Testis (tissue), 3 donors: Measurements from ENCODE around the gene DEFB123. TPM values are rescaled to one million over a fixed set of nuclear protein-coding genes. Genes with fewer than 3 reads are reported as not detected.

ENCODE experiments used
- DNase-seq: peaks from one replicate; pipeline ENCODE4 v3.0.0-alpha.2; 2019
- H3K27ac ChIP-seq, 2 donors: fragments of 200-600 bp; sonication (generic); one replicate each; pipeline ENCODE4 v1.5.1; 2019
- H3K27me3 ChIP-seq: fragments of 200-600 bp; sonication (generic); one replicate; pipeline ENCODE4 v1.5.1; 2019
- H3K36me3 ChIP-seq: fragments of 200-600 bp; sonication (generic); one replicate; pipeline ENCODE4 v1.5.1; 2017; ENCODE audit warnings: low read depth; ENCODE audit errors: missing control alignments
- H3K4me1 ChIP-seq: fragments of 200-600 bp; sonication (generic); one replicate; pipeline ENCODE4 v1.5.1; 2019
- H3K4me3 ChIP-seq, 2 donors: fragments of 200-600 bp; sonication (generic); one replicate each; pipeline ENCODE4 v1.5.1; 2017 to 2019
- H3K9me3 ChIP-seq: fragments of 200-600 bp; sonication (generic); one replicate; pipeline ENCODE4 v1.5.1; 2017
- POLR2A ChIP-seq: fragments of 450-650 bp; IDR thresholded peaks from one replicate; pipeline ENCODE4 v1.6.1; 2017; ENCODE audit warnings: antibody characterized with exemption, mild to moderate bottlenecking, moderate library complexity
- WGBS, 2 donors: methylation state at CpG; one replicate each; pipeline ENCODE4 v1.1.5; 2018; 5-methylcytosine and 5-hydroxymethylcytosine counted together
- intact Hi-C: fragments of 100-400 bp; cut with DNase I; formaldehyde crosslinking; loops from one replicate; pipeline ENCODE4 v1.15.1; 2023; ENCODE audit warnings: low total_unique reads
- polyA plus RNA-seq: library from polyadenylated mRNA; stranded (reverse); fragments of 350-450 nt; fragmentation: Illumina TruSeq; extraction: RNeasy Lipid Tissue Mini Kit (QIAGEN cat#74804); gene quantifications from one replicate; pipeline ENCODE4 v1.2.3, GENCODE V29; 2014; ENCODE audit warnings: low read depth, low replicate concordance; ENCODE audit not compliant: insufficient read depth
- total RNA-seq, 2 donors: library from RNA; depleted of rRNA; stranded (reverse); fragments of >200 nt; gene quantifications; one replicate each; pipeline ENCODE4 v1.2.3, GENCODE V29; 2016
- TF ChIP-seq, protein P1 (sequence below), 3 experiments: fragments of 450-650 bp in 2 of 3; fragments of 200-600 bp in 1 of 3; sonication (generic) in 1 of 3; IDR thresholded peaks; one replicate each; pipeline ENCODE4 v1.5.1; 2016 to 2019; ENCODE audit warnings: antibody characterized with exemption in 3 of 3, mild to moderate bottlenecking in 2 of 3, moderate library complexity in 1 of 3

The DEFB123 gene
- total and polyA plus RNA-seq, 3 donors from 2014 or later = 222 to 709 (median 654) TPM

DNA sequence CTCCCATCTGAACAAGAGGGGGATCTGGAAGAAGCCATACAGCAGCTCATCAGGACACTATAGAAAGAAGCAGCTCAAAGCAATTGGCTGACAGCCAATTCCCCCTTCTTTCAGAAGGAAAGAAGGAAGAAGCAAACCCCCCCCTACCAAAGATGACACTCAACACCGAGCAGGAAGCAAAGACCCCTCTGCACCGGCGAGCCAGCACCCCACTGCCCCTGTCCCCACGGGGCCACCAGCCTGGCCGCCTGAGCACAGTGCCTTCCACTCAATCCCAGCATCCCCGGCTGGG is 35.8 kb downstream of the DEFB123 start:
- Histone ChIP-seq H3K4me1 (peaks cover 25% of the 10 kb centered on the region), H3K27ac (no peak overlapping the region), H3K36me3 (no peaks in the 10 kb centered on the region), H3K9me3 (no peaks in the 10 kb centered on the region), H3K4me3 (no peak overlapping the region), H3K27me3 (no peaks in the 10 kb centered on the region)
- intact Hi-C loops = no loop called here
- TF ChIP-seq, protein P1, sequence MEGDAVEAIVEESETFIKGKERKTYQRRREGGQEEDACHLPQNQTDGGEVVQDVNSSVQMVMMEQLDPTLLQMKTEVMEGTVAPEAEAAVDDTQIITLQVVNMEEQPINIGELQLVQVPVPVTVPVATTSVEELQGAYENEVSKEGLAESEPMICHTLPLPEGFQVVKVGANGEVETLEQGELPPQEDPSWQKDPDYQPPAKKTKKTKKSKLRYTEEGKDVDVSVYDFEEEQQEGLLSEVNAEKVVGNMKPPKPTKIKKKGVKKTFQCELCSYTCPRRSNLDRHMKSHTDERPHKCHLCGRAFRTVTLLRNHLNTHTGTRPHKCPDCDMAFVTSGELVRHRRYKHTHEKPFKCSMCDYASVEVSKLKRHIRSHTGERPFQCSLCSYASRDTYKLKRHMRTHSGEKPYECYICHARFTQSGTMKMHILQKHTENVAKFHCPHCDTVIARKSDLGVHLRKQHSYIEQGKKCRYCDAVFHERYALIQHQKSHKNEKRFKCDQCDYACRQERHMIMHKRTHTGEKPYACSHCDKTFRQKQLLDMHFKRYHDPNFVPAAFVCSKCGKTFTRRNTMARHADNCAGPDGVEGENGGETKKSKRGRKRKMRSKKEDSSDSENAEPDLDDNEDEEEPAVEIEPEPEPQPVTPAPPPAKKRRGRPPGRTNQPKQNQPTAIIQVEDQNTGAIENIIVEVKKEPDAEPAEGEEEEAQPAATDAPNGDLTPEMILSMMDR (IDR thresholded peaks at IDR 0.05) = no peak
- no peak for TF ChIP-seq POLR2A
- WGBS, 2 donors = 59 to 76% methylated on average over 4 to 6 of the region's 6 CpGs
- no peak for DNase-seq

DNA sequence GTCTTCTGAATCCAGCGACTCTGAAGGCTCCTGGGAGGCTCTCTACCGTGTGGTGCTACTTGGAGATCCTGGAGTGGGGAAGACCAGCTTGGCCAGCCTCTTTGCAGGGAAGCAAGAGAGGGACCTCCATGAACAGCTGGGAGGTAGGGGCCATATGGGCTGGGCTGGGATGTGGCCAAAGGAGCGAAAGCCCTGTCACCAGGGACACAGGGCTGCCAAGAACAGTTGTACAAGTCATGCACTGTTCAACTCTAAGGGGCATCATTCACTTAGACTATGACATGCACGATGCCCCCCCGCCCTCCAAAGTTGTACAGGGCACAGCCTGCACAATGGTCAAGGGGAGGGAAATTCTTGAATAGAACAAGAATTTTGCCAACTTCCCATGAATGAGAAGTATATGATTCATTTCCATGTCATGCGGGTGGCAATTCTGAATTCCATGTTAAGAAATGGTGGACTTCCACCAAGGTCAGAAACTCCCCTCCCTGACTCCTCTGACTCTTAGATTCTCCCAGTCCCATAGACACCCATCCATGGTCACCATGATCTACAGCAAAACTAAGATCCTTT is 36.3 kb downstream of the DEFB123 start:
- Histone ChIP-seq H3K9me3 (no peaks in the 10 kb centered on the region), H3K36me3 (no peaks in the 10 kb centered on the region), H3K4me1 (peaks cover 25% of the 10 kb centered on the region), H3K27ac (no peak overlapping the region), H3K4me3 (no peak overlapping the region), H3K27me3 (no peaks in the 10 kb centered on the region)
- intact Hi-C loops = no loop called here
- 76 to 83% methylated on average over 6 of the region's 6 CpGs for WGBS, 2 donors
- no peak for DNase-seq
- TF ChIP-seq, protein P1 (IDR thresholded peaks at IDR 0.05) = no peak
- no peak for TF ChIP-seq POLR2A

DNA sequence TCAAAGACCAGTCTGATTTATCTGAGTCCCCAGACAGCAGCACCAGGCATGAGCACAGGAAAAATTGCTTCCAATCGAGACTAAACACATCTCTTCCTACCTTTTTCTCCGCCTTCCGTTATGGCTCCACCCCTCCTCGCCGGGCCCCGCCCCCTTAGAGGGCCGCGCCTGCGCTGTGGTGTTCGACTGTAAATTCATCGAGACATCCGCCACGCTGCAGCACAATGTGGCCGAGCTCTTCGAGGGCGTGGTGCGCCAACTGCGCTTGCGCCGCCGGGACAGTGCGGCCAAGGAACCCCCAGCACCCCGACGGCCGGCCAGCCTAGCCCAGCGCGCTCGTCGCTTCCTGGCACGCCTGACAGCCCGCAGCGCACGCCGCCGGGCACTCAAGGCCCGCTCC is 43.6 kb downstream of the DEFB123 start:
- intact Hi-C loops = no loop called here
- Histone ChIP-seq H3K4me3 (peak overlapping the region; percentile 1 to 54), H3K4me1 (peaks cover 14% of the 10 kb centered on the region), H3K36me3 (no peaks in the 10 kb centered on the region), H3K9me3 (no peaks in the 10 kb centered on the region), H3K27me3 (no peaks in the 10 kb centered on the region), H3K27ac (no peak overlapping the region)
- TF ChIP-seq POLR2A = no peak
- peak; percentile 73 for DNase-seq
- WGBS, 2 donors = 30 to 49% methylated on average over 9 to 36 of the region's 36 CpGs

DNA sequence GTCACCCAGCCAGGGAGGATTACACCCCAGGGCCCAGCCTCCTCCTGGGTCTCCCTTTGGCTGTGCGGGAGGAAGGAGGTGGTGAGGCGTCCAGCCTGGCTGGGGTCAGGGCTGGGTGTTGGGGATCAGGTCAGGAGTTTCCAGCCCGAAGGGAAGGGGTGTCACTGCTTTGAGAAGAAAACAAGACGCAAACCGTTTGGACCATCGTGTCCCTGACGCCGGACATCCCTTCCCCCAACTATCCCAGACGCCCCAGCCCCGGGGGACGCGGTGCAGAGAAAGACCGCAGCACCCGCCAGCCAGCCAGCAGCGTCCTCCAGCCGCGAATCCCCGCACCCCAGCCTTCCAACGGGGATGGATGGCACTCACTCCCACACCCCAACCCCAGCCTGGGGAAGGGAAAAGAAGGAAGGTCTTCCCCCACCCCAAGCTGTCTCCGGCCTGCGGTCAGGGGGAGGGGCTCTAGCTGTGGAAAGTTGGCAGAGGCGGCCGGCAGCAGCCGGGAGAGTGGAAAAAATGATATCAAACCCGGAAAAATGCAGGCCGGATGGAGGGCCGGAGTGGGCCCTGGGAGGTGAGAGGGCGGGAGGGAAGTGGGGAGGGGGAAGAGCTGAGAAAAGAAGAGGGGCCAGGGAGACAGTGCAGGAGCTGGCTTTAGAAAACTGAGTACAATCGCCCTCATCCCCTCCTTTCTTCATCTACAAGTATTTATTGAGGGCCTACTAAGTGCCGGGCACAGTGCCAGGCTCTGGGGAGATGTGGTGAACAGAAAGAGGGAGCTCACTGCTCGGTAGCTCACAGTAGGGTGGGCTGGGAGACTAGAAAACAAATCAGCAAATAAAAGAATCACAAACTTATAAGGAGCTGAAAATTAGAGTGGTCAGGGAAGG is 45.3 kb downstream of the DEFB123 start:
- peaks cover 14% of the 10 kb centered on the region for H3K4me1 ChIP-seq
- DNase-seq = peak; percentile 58
- no peaks in the 10 kb centered on the region for H3K27me3 ChIP-seq
- no peaks in the 10 kb centered on the region for H3K36me3 ChIP-seq
- TF ChIP-seq, protein P1 (IDR thresholded peaks at IDR 0.05) = no peak
- TF ChIP-seq POLR2A = no peak
- intact Hi-C loops = no loop called here
- peak overlapping the region; percentile 63 to 86 for H3K27ac ChIP-seq
- WGBS, 2 donors = 6 to 13% methylated on average over 24 to 31 of the region's 31 CpGs
- H3K9me3 ChIP-seq = no peaks in the 10 kb centered on the region
- H3K4me3 ChIP-seq = peak overlapping the region in 1 of 2 donors; percentile 41

GRCh38 chr20:31488115-31488514 is 47.7 kb downstream of the DEFB123 start:
- TF ChIP-seq POLR2A = no peak
- TF ChIP-seq, protein P1 (IDR thresholded peaks at IDR 0.05) = no peak
- no peaks in the 10 kb centered on the region for H3K27me3 ChIP-seq
- WGBS, 2 donors = 62 to 63% methylated on average over 2 of the region's 2 CpGs
- intact Hi-C loops = no loop called here
- H3K36me3 ChIP-seq = no peaks in the 10 kb centered on the region
- H3K27ac ChIP-seq = peak overlapping the region in 1 of 2 donors; percentile 15
- no peak for DNase-seq
- peaks cover 14% of the 10 kb centered on the region for H3K4me1 ChIP-seq
- no peak overlapping the region for H3K4me3 ChIP-seq
- no peaks in the 10 kb centered on the region for H3K9me3 ChIP-seq
